ENCODE data around the gene SCGB3A2.

Gene SCGB3A2

DNA sequence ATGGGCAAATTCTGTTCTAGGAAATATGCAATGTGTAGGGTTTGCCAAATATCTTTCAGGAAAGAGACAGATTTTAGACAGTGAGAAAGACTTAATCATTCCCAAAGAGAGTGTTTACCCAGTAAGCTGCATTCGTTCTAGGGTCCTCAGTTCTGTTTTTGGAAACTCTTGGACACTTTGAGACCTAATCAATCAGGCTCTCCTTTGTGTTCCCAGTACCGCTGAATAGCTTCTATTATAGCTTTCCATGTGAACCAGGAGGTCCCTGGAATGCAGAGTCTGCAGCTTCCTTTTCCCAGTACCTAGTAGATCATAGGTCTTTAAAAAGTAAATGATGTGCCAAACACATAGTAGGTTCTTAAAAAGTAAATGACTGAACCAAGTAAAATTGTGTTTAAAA, 35.6 kb upstream of the SCGB3A2 start:
- ChIA-PET CTCF (interaction anchor here (1.0 kb wide), 1 partner anchor 15 kb away, joined by 3 read pairs; no protein-coding TSS in a partner anchor), POLR2A (no interaction called here)
- TF ChIP-seq, protein P1, sequence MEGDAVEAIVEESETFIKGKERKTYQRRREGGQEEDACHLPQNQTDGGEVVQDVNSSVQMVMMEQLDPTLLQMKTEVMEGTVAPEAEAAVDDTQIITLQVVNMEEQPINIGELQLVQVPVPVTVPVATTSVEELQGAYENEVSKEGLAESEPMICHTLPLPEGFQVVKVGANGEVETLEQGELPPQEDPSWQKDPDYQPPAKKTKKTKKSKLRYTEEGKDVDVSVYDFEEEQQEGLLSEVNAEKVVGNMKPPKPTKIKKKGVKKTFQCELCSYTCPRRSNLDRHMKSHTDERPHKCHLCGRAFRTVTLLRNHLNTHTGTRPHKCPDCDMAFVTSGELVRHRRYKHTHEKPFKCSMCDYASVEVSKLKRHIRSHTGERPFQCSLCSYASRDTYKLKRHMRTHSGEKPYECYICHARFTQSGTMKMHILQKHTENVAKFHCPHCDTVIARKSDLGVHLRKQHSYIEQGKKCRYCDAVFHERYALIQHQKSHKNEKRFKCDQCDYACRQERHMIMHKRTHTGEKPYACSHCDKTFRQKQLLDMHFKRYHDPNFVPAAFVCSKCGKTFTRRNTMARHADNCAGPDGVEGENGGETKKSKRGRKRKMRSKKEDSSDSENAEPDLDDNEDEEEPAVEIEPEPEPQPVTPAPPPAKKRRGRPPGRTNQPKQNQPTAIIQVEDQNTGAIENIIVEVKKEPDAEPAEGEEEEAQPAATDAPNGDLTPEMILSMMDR (IDR thresholded peaks at IDR 0.05; ENCODE audit: insufficient read depth, low read length, missing control alignments): no peak
- no peak for DNase-seq (ENCODE audit: low read depth, low spot score)
- H3K4me3 ChIP-seq (ENCODE audit: low read depth, low read length): no peak overlapping the region

DNA sequence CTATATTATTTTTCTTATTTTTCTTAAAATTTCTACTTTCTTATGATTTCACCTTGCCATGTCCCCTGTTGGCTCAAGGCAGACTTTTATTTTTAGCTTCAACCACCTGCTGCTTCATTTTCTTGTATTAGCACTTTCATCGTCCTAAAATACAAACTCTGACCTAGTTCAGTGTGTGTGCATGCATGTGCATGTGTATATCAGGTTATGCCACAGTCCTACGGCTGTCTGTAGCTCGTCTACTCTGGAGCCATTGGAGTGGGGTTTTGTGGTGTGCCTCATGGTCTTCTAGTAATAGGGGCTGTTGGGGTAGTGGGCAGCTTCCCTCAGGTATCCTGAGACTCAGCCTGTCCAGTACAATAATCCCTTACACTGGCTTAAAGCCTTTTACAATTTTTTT, 33.7 kb upstream of the SCGB3A2 start:
- H3K4me3 ChIP-seq (ENCODE audit: low read depth, low read length): no peak overlapping the region
- TF ChIP-seq, protein P1 (IDR thresholded peaks at IDR 0.05; ENCODE audit: insufficient read depth, low read length, missing control alignments): no peak
- CTCF ChIA-PET: interaction anchor here (1.0 to 4.1 kb wide), 2 partner anchors 12 to 885 kb away, joined by 3 to 22 read pairs; no protein-coding TSS in a partner anchor
- no peak for DNase-seq (ENCODE audit: low read depth, low spot score)
- POLR2A ChIA-PET: no interaction called here

DNA sequence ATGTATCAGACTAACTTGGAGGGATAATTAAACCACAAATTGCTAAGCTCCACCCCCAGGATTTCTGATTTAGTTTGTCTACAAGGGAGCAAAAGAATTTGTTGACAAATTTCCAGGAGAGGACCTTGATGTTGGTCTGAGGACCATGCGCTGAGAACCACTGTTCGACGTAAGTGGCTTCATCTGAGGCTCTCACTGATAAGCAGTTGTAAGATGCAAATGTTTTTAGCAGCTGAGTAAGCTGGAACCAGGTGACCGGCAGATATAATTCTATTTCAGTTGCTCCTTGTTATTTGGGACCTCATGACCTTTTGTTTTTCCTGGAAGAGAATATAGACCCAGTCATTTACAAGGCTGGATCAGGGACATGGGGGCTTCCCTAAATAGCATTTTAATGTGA, 32.9 kb upstream of the SCGB3A2 start:
- DNase-seq (ENCODE audit: low read depth, low spot score): no peak
- ChIA-PET POLR2A (no interaction called here), CTCF (interaction anchor here (4.1 kb wide), 1 partner anchor 11 kb away, joined by 22 read pairs; no protein-coding TSS in a partner anchor)
- TF ChIP-seq, protein P1 (IDR thresholded peaks at IDR 0.05; ENCODE audit: insufficient read depth, low read length, missing control alignments): no peak
- H3K4me3 ChIP-seq (ENCODE audit: low read depth, low read length): no peak overlapping the region

DNA sequence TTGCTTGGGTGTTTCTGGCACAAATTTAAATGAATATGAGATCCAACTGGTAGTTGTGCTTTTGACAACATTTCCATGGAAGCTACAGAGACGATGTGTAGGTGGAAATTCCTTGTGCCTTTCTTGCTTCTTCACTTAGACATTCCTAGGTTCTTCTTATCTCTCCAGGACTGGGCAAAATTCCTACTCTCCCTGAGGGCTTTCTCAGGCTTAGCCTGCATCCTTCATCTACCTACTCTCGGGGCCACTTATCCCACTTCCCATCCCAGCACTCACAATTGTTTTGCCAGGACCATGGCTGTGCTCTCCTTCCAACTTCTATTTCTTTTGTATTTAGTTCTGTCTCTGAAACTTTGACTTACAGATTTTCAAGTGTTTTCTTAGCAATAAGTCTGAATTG, 29.3 kb upstream of the SCGB3A2 start:
- no peak overlapping the region for H3K4me3 ChIP-seq (ENCODE audit: low read depth, low read length)
- TF ChIP-seq, protein P1 (IDR thresholded peaks at IDR 0.05; ENCODE audit: insufficient read depth, low read length, missing control alignments): no peak
- POLR2A ChIA-PET: no interaction called here
- no peak for DNase-seq (ENCODE audit: low read depth, low spot score)
- CTCF ChIA-PET: interaction anchor here (1.8 kb wide), 1 partner anchor 10 kb away, joined by 5 read pairs; no protein-coding TSS in a partner anchor

DNA sequence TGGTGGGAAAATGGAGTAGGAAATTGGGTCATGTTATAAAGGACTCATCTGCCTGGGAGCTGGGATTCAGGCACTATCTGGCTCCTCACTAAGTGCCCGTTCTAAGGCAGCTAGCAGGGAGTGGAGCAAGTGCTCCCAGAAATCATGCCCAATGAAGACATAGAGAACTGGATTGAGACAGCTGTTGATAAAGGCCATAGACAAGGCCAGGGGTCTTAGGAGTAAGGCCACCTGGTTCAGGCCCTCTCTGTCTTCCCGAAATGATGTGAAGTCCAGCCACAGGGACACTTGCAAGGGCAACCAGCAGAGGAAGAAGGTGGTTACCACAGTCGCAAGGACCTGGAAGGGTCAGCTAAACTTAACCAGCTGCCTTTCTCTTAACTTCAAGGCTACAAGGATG, 26.9 kb upstream of the SCGB3A2 start:
- ChIA-PET POLR2A (no interaction called here), CTCF (no interaction called here)
- TF ChIP-seq, protein P1 (IDR thresholded peaks at IDR 0.05; ENCODE audit: insufficient read depth, low read length, missing control alignments): no peak
- no peak for DNase-seq (ENCODE audit: low read depth, low spot score)
- no peak overlapping the region for H3K4me3 ChIP-seq (ENCODE audit: low read depth, low read length)

DNA sequence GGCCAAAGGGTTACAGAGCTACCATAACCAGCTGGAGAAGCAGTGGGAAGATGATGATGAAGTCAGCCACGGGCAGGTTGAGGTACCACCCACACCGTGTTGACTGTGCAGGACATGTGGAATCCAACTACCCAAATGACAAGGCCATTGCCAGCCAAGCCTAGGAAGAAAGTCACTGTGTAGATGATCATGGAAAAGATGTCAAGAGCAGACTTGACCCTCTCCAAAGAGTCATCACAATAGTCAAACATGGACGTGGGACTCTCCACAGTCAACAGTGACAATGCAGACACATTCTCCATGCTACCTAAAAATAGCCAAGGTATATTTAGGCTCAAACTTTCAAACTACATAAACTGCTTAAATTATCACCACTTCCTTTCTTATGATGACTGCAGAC, 26.1 kb upstream of the SCGB3A2 start:
- CTCF ChIA-PET: no interaction called here
- TF ChIP-seq, protein P1 (IDR thresholded peaks at IDR 0.05; ENCODE audit: insufficient read depth, low read length, missing control alignments): no peak
- no peak for DNase-seq (ENCODE audit: low read depth, low spot score)
- POLR2A ChIA-PET: no interaction called here
- H3K4me3 ChIP-seq (ENCODE audit: low read depth, low read length): no peak overlapping the region
